HepG2 (cell line): ENCODE results near the gene CDYL2. TPM values are rescaled to one million over a fixed set of nuclear protein-coding genes. Genes with fewer than 3 reads are reported as not detected.
A peak's percentile ranks its signal among the peaks of the same experiment; 100 is the strongest.

Source experiments
- ATAC-seq: fragments of 200-7000 bp; cut with Tn5 transposase; 3 replicates; pipeline ENCODE4 v1.9.1; 2020; ENCODE audit warnings: mild to moderate bottlenecking, moderate library complexity
- BruUV-seq: library from RNA; stranded (reverse); fragments of 400-500 nt; replicated peaks from 2 replicates; lab custom pipeline; 2021; lab: Mats Ljungman, UMichigan
- CTCF ChIA-PET: fragments of 300-600 bp; formaldehyde crosslinking; extraction: SDS; loops from one replicate; lab custom pipeline; 2021; ENCODE audit warnings: low total read pairs, inconsistent platforms, low intra/inter-chr PET ratio; lab: Yijun Ruan, JAX
- POLR2A ChIA-PET: fragments of 350-600 bp; sonication (Branson Sonifier 250); formaldehyde crosslinking; loops from one replicate; lab custom pipeline; 2020; ENCODE audit warnings: antibody characterized with exemption, inconsistent platforms; lab: Yijun Ruan, JAX
- DNase-seq: peaks from one replicate; pipeline ENCODE4 v3.0.0-alpha.2; 2015; ENCODE audit warnings: low spot score
- FAIRE-seq: peaks from 3 replicates; lab custom pipeline; 2011; peaks lifted over from hg19 to GRCh38; lab: Jason Lieb, UNC
- H2AFZ ChIP-seq: one replicate; pipeline ENCODE4 v1.6.1; 2011; ENCODE audit warnings: low read length, inconsistent platforms
- H3K27ac ChIP-seq: fragments of 300-600 bp; 3 replicates; pipeline ENCODE4 v1.8.0; 2011; ENCODE audit warnings: mixed run types, mild to moderate bottlenecking, mixed read lengths, low read length, inconsistent platforms; ENCODE audit not compliant: insufficient read depth; ENCODE audit errors: extremely low read length
- H3K27me3 ChIP-seq, 2 experiments: fragments of 200-600 bp in 1 of 2; 2 replicates in 1 of 2; 3 replicates in 1 of 2; pipeline versions ENCODE4 v1.6.0 to v1.8.0; 2011; ENCODE audit warnings: low read length in 2 of 2, mild to moderate bottlenecking in 2 of 2, moderate library complexity in 2 of 2, inconsistent platforms in 1 of 2; ENCODE audit not compliant: insufficient read depth in 2 of 2, control insufficient read depth in 1 of 2
- H3K36me3 ChIP-seq, 2 experiments: fragments of 200-600 bp in 1 of 2; replicated peaks in 1 of 2; 2 replicates in 1 of 2; 3 replicates in 1 of 2; pipeline versions ENCODE4 v1.5.1 to v1.8.0; 2011; ENCODE audit warnings: low read length in 2 of 2, inconsistent platforms in 1 of 2; ENCODE audit not compliant: insufficient read depth in 2 of 2, control insufficient read depth in 1 of 2
- H3K4me1 ChIP-seq: 2 replicates; pipeline ENCODE4 v1.5.1; 2012; ENCODE audit warnings: low read length, inconsistent platforms; ENCODE audit not compliant: insufficient read depth
- H3K4me2 ChIP-seq: 2 replicates; pipeline ENCODE4 v1.6.0; 2011; ENCODE audit warnings: low read depth, low read length, inconsistent platforms
- H3K4me3 ChIP-seq, 3 experiments: fragments of 200-600 bp in 1 of 3; sonication (generic), shearing (Covaris generic) in 1 of 3; replicated peaks in 1 of 3; 2 replicates each; pipeline ENCODE4 v1.5.1; 2011 to 2016; ENCODE audit warnings: low read length in 3 of 3, inconsistent platforms in 2 of 3, low read depth in 2 of 3, mild to moderate bottlenecking in 2 of 3, control low read depth in 1 of 3, mixed read lengths in 1 of 3; ENCODE audit not compliant: insufficient read depth in 1 of 3
- H3K79me2 ChIP-seq: one replicate; pipeline ENCODE4 v1.6.1; 2011; ENCODE audit warnings: low read length, inconsistent platforms; ENCODE audit not compliant: insufficient read depth
- H3K9ac ChIP-seq: 2 replicates; pipeline ENCODE4 v1.6.0; 2011; ENCODE audit warnings: mild to moderate bottlenecking, low read depth, low read length, inconsistent platforms; ENCODE audit not compliant: insufficient read depth
- H3K9me3 ChIP-seq: 2 replicates; pipeline ENCODE4 v1.5.1; 2012; ENCODE audit warnings: mild to moderate bottlenecking, low read length
- H4K20me1 ChIP-seq: 2 replicates; pipeline ENCODE4 v1.6.0; 2011; ENCODE audit warnings: inconsistent platforms, mild to moderate bottlenecking, low read length, moderate library complexity; ENCODE audit not compliant: insufficient read depth
- FOXA3 ChIP-seq: IDR thresholded peaks from 2 replicates; pipeline ENCODE4 v1.6.1; 2016; ENCODE audit warnings: missing genetic modification reagents, missing compliant biosample characterization
- HHEX ChIP-seq: IDR thresholded peaks from 2 replicates; pipeline ENCODE4 v1.6.1; 2016; ENCODE audit warnings: control low read depth
- HMG20A ChIP-seq: IDR thresholded peaks from 2 replicates; pipeline ENCODE4 v1.6.1; 2016; ENCODE audit warnings: borderline replicate concordance
- KLF11 ChIP-seq: IDR thresholded peaks from 2 replicates; pipeline ENCODE4 v1.6.1; 2016; ENCODE audit warnings: missing compliant biosample characterization
- KLF15 ChIP-seq: sonication (generic); formaldehyde crosslinking; IDR thresholded peaks from 2 replicates; pipeline ENCODE4 v1.8.1; 2023; ENCODE audit warnings: borderline replicate concordance, mild to moderate bottlenecking, inconsistent platforms, missing genetic modification reagents, mixed read lengths
- NFIC ChIP-seq: IDR thresholded peaks from 2 replicates; pipeline ENCODE4 v1.6.1; 2012; ENCODE audit warnings: mild to moderate bottlenecking, low read length, inconsistent platforms
- ONECUT2 ChIP-seq: sonication (generic); formaldehyde crosslinking; IDR thresholded peaks from 2 replicates; pipeline ENCODE4 v1.4.0; 2020; ENCODE audit warnings: missing genetic modification reagents
- RARA ChIP-seq: IDR thresholded peaks from 2 replicates; pipeline ENCODE4 v1.6.1; 2016; ENCODE audit warnings: missing genetic modification reagents, missing compliant biosample characterization
- RFX1 ChIP-seq: fragments of 450-650 bp; IDR thresholded peaks from 2 replicates; pipeline ENCODE4 v1.6.1; 2017
- SALL1 ChIP-seq: sonication (generic); formaldehyde crosslinking; IDR thresholded peaks from 2 replicates; pipeline ENCODE4 v1.8.0; 2022; ENCODE audit warnings: mild to moderate bottlenecking, missing genetic modification reagents
- SIN3B ChIP-seq: fragments of 150-350 bp; IDR thresholded peaks from 2 replicates; pipeline ENCODE4 v1.6.1; 2014; ENCODE audit warnings: low read length
- TBX2 ChIP-seq: sonication (generic); formaldehyde crosslinking; IDR thresholded peaks from 2 replicates; pipeline ENCODE4 v1.5.0; 2020; ENCODE audit warnings: missing genetic modification reagents, mild to moderate bottlenecking, borderline replicate concordance
- TCF7L2 ChIP-seq: IDR thresholded peaks from 2 replicates; pipeline ENCODE4 v1.6.1; 2011; ENCODE audit warnings: mild to moderate bottlenecking, low read depth, low read length, moderate library complexity
- ZFX ChIP-seq: sonication (generic); formaldehyde crosslinking; IDR thresholded peaks from 2 replicates; pipeline ENCODE4 v1.4.0; 2020; ENCODE audit warnings: mild to moderate bottlenecking, low read depth, missing genetic modification reagents, moderate library complexity
- ZNF143 ChIP-seq: sonication (generic); formaldehyde crosslinking; IDR thresholded peaks from 2 replicates; pipeline ENCODE4 v1.4.0; 2020; ENCODE audit warnings: missing genetic modification reagents
- ZNF224 ChIP-seq: sonication (generic); formaldehyde crosslinking; IDR thresholded peaks from 2 replicates; pipeline ENCODE4 v1.5.0; 2020; ENCODE audit warnings: mild to moderate bottlenecking, missing genetic modification reagents
- ZNF260 ChIP-seq: sonication (generic); formaldehyde crosslinking; IDR thresholded peaks from 2 replicates; pipeline ENCODE4 v1.4.0; 2020; ENCODE audit warnings: missing genetic modification reagents, low read depth, mild to moderate bottlenecking, borderline replicate concordance
- ZNF703 ChIP-seq: sonication (generic); formaldehyde crosslinking; IDR thresholded peaks from 2 replicates; pipeline ENCODE4 v1.5.1; 2020; ENCODE audit warnings: missing genetic modification reagents, mild to moderate bottlenecking, moderate library complexity, borderline replicate concordance
- ZSCAN29 ChIP-seq: sonication (generic); formaldehyde crosslinking; conservative IDR thresholded peaks from 2 replicates; pipeline ENCODE4 v1.4.0; 2020; ENCODE audit warnings: mild to moderate bottlenecking, missing genetic modification reagents
- WGBS: methylation state at CpG from one replicate; pipeline ENCODE4 v1.1.6; 2017; ENCODE audit warnings: low lambda C conversion rate; 5-methylcytosine and 5-hydroxymethylcytosine counted together
- in situ Hi-C: cut with HindIII; loops from 2 replicates; pipeline ENCODE4 v1.10.0; 2017; ENCODE audit warnings: low pct_unique_long_range_greater_than_20kb; ENCODE audit not compliant: extremely low pct_ligation_motif_present
- intact Hi-C: fragments of 100-400 bp; cut with micrococcal nuclease; formaldehyde crosslinking; loops from one replicate; pipeline ENCODE4 v1.10.0; 2022; ENCODE audit not compliant: unreplicated experiment
- polyA plus RNA-seq, 8 experiments: library from polyadenylated mRNA; depleted of rRNA in 3 of 8; stranded (reverse) in 7 of 8; unstranded in 1 of 8; fragments of >200 nt; fragmentation: Illumina TruSeq in 4 of 8; extraction: Trizol in 4 of 8; gene quantifications; 2 replicates each; pipeline versions ENCODE4 v1.2.1 to v1.2.3, GENCODE V29; 2011 to 2016; ENCODE audit warnings: low read depth in 4 of 8, missing spikeins in 1 of 8, mixed read lengths in 1 of 8; ENCODE audit not compliant: insufficient read depth in 1 of 8
- total RNA-seq, 5 experiments: library from RNA; depleted of rRNA; stranded (reverse); fragments of >200 nt; fragmentation: Illumina TruSeq; extraction: Trizol; gene quantifications; 2 replicates each; pipeline ENCODE4 v1.2.3, GENCODE V29; 2016; ENCODE audit warnings: low read depth in 1 of 5
- TF ChIP-seq, protein P1 (sequence below): sonication (generic); formaldehyde crosslinking; IDR thresholded peaks from 2 replicates; pipeline ENCODE4 v1.4.0; 2020; ENCODE audit warnings: missing genetic modification reagents
- TF ChIP-seq, protein P2 (sequence below): sonication (generic); formaldehyde crosslinking; IDR thresholded peaks from 2 replicates; pipeline ENCODE4 v1.4.0; 2020; ENCODE audit warnings: missing genetic modification reagents, borderline replicate concordance
- TF ChIP-seq, protein P3 (sequence below): sonication (generic); formaldehyde crosslinking; IDR thresholded peaks from 2 replicates; pipeline ENCODE4 v1.8.1; 2023; ENCODE audit warnings: mild to moderate bottlenecking, missing genetic modification reagents

The CDYL2 gene
- total and polyA plus RNA-seq, 2 of the 13 experiments (the other 11 are each of a cell fraction or from before 2014, with no cell fraction given): 0.07 to 0.35 TPM

- Histone ChIP-seq H3K27me3 (no peaks in the 10 kb centered on the region), H3K36me3 (no peaks in the 10 kb centered on the region), H2AFZ (no peak overlapping the region), H3K27ac (no peak overlapping the region), H3K9ac (no peak overlapping the region), H3K9me3 (peaks cover 7% of the 10 kb centered on the region; the same call in 1 of the 2 replicates), H3K4me2 (no peak overlapping the region), H4K20me1 (no peaks in the 10 kb centered on the region), H3K4me1 (no peaks in the 10 kb centered on the region), H3K79me2 (no peaks in the 10 kb centered on the region), H3K4me3 (no peak overlapping the region)
- ATAC-seq (peak; percentile 64), FAIRE-seq (no peak), DNase-seq (peak; percentile 17)
- no TSS peak for BruUV-seq
- in situ Hi-C loops (no loop called here), intact Hi-C loops (no loop called here)
- POLR2A ChIA-PET: no interaction called here
- CTCF ChIA-PET: no interaction called here
- 21% methylated on average over 11 of the region's 11 CpGs for WGBS
- TF ChIP-seq, protein P1, sequence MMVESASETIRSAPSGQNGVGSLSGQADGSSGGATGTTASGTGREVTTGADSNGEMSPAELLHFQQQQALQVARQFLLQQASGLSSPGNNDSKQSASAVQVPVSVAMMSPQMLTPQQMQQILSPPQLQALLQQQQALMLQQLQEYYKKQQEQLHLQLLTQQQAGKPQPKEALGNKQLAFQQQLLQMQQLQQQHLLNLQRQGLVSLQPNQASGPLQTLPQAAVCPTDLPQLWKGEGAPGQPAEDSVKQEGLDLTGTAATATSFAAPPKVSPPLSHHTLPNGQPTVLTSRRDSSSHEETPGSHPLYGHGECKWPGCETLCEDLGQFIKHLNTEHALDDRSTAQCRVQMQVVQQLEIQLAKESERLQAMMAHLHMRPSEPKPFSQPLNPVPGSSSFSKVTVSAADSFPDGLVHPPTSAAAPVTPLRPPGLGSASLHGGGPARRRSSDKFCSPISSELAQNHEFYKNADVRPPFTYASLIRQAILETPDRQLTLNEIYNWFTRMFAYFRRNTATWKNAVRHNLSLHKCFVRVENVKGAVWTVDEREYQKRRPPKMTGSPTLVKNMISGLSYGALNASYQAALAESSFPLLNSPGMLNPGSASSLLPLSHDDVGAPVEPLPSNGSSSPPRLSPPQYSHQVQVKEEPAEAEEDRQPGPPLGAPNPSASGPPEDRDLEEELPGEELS: no peak
- no peak for TF ChIP-seq ZSCAN29 (CRISPR knock-in tag)
- TF ChIP-seq TCF7L2: no peak
- TF ChIP-seq HMG20A (CRISPR knock-in tag): no peak
- no peak for TF ChIP-seq ZNF260 (CRISPR knock-in tag)
- no peak for TF ChIP-seq RFX1
- 0 out of 2 replicates have a peak, but pooled peaks have one; percentile 17 for TF ChIP-seq ONECUT2 (CRISPR knock-in tag)
- TF ChIP-seq KLF15 (CRISPR knock-in tag): no peak
- peak; percentile 63 for TF ChIP-seq TBX2 (CRISPR knock-in tag)
- peak; percentile 17; the same call in 1 of the 2 replicates for TF ChIP-seq RARA
- no peak for TF ChIP-seq KLF11 (CRISPR knock-in tag)
- TF ChIP-seq ZNF224 (CRISPR knock-in tag): no peak
- TF ChIP-seq, protein P2, sequence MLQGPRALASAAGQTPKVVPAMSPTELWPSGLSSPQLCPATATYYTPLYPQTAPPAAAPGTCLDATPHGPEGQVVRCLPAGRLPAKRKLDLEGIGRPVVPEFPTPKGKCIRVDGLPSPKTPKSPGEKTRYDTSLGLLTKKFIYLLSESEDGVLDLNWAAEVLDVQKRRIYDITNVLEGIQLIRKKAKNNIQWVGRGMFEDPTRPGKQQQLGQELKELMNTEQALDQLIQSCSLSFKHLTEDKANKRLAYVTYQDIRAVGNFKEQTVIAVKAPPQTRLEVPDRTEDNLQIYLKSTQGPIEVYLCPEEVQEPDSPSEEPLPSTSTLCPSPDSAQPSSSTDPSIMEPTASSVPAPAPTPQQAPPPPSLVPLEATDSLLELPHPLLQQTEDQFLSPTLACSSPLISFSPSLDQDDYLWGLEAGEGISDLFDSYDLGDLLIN: no peak
- TF ChIP-seq ZNF143 (CRISPR knock-in tag): no peak
- TF ChIP-seq ZNF703 (CRISPR knock-in tag): 0 out of 2 replicates have a peak, but pooled peaks have one; percentile 25
- 0 out of 2 replicates have a peak, but pooled peaks have one; percentile 69 for TF ChIP-seq NFIC
- TF ChIP-seq ZFX (CRISPR knock-in tag): peak; percentile 33; the same call in 1 of the 2 replicates
- peak; percentile 37; the same call in 1 of the 2 replicates for TF ChIP-seq FOXA3
- TF ChIP-seq SALL1 (CRISPR knock-in tag): peak; percentile 15; the same call in 1 of the 2 replicates
- TF ChIP-seq, protein P3, sequence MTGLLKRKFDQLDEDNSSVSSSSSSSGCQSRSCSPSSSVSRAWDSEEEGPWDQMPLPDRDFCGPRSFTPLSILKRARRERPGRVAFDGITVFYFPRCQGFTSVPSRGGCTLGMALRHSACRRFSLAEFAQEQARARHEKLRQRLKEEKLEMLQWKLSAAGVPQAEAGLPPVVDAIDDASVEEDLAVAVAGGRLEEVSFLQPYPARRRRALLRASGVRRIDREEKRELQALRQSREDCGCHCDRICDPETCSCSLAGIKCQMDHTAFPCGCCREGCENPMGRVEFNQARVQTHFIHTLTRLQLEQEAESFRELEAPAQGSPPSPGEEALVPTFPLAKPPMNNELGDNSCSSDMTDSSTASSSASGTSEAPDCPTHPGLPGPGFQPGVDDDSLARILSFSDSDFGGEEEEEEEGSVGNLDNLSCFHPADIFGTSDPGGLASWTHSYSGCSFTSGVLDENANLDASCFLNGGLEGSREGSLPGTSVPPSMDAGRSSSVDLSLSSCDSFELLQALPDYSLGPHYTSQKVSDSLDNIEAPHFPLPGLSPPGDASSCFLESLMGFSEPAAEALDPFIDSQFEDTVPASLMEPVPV (CRISPR knock-in tag): no peak
- 0 out of 2 replicates have a peak, but pooled peaks have one; percentile 50 for TF ChIP-seq HHEX (CRISPR knock-in tag)
- TF ChIP-seq SIN3B: no peak
Measured at GRCh38 chr16:80577485-80578280, 226.7 kb downstream of the CDYL2 start.
